Tibial nerve (tissue), 4 donors: Measurements from ENCODE around the gene GMDS.
"Not testable (repeated sequence)": the region's sequence is repeated elsewhere in the genome, so short reads cannot be mapped to it uniquely, and the experiment has no call there.

Source experiments
- EP300 ChIP-seq, 2 donors: sonication (generic); formaldehyde crosslinking; IDR thresholded peaks; one replicate each; pipeline ENCODE4 v1.6.1; 2017; ENCODE audit warnings: antibody characterized with exemption in 2 of 2, mild to moderate bottlenecking in 1 of 2
- POLR2A ChIP-seq, 2 donors: fragments of 450-650 bp; IDR thresholded peaks; one replicate each; pipeline ENCODE4 v1.6.1; 2017; ENCODE audit warnings: antibody characterized with exemption in 2 of 2, mild to moderate bottlenecking in 2 of 2, moderate library complexity in 2 of 2
- TF ChIP-seq, protein P1 (sequence below), 5 experiments: fragments of 200-600 bp in 3 of 5; fragments of 450-650 bp in 2 of 5; sonication (generic) in 3 of 5; IDR thresholded peaks; one replicate each; pipeline ENCODE4 v1.5.1; 2016 to 2019; ENCODE audit warnings: antibody characterized with exemption in 5 of 5, mild to moderate bottlenecking in 3 of 5, moderate library complexity in 2 of 5

GRCh38 chr6:1690656-1691055 lies 554.7 kb downstream of the GMDS start:
- TF ChIP-seq POLR2A, EP300 (IDR thresholded peaks at IDR 0.05): not testable (repeated sequence)
- TF ChIP-seq, protein P1, sequence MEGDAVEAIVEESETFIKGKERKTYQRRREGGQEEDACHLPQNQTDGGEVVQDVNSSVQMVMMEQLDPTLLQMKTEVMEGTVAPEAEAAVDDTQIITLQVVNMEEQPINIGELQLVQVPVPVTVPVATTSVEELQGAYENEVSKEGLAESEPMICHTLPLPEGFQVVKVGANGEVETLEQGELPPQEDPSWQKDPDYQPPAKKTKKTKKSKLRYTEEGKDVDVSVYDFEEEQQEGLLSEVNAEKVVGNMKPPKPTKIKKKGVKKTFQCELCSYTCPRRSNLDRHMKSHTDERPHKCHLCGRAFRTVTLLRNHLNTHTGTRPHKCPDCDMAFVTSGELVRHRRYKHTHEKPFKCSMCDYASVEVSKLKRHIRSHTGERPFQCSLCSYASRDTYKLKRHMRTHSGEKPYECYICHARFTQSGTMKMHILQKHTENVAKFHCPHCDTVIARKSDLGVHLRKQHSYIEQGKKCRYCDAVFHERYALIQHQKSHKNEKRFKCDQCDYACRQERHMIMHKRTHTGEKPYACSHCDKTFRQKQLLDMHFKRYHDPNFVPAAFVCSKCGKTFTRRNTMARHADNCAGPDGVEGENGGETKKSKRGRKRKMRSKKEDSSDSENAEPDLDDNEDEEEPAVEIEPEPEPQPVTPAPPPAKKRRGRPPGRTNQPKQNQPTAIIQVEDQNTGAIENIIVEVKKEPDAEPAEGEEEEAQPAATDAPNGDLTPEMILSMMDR (IDR thresholded peaks at IDR 0.05), result not testable (repeated sequence)
